ENCODE measurements around the gene ART1.

DNA sequence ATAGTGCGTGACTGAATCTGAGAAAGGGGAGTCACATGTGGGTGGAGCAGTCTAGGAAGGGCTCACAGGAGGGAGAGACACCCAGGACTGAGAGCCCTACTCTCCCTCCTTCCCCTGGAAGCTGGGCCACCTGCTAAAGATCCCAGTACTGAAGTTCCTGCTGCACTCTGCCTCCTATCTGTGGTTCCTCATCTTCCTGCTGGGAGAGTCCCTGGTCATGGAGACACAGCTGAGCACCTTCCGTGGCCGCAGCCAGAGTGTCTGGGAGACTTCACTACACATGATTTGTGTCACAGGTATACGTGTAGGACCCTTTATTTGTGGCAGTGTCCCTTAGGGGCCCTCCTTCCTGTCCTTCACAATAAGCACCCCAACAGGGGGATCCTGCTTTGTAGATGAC, 22.4 kb upstream of the ART1 start:
- TF ChIP-seq, protein P1, sequence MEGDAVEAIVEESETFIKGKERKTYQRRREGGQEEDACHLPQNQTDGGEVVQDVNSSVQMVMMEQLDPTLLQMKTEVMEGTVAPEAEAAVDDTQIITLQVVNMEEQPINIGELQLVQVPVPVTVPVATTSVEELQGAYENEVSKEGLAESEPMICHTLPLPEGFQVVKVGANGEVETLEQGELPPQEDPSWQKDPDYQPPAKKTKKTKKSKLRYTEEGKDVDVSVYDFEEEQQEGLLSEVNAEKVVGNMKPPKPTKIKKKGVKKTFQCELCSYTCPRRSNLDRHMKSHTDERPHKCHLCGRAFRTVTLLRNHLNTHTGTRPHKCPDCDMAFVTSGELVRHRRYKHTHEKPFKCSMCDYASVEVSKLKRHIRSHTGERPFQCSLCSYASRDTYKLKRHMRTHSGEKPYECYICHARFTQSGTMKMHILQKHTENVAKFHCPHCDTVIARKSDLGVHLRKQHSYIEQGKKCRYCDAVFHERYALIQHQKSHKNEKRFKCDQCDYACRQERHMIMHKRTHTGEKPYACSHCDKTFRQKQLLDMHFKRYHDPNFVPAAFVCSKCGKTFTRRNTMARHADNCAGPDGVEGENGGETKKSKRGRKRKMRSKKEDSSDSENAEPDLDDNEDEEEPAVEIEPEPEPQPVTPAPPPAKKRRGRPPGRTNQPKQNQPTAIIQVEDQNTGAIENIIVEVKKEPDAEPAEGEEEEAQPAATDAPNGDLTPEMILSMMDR (IDR thresholded peaks at IDR 0.05) = no peak
- TF ChIP-seq POLR2A (IDR thresholded peaks at IDR 0.05) = no peak

All from testis (tissue), 2 donors.